Keratinocyte (primary cell): ENCODE data around the gene TOR4A. TPM values are rescaled to one million over a fixed set of nuclear protein-coding genes. Genes with fewer than 3 reads are reported as not detected.

Experiments
- DNase-seq: peaks from one replicate; pipeline ENCODE4 v3.0.0-alpha.2; 2011; ENCODE audit warnings: low read depth, missing footprints, low spot score
- FAIRE-seq: peaks from 2 replicates; lab custom pipeline; 2011; peaks lifted over from hg19 to GRCh38; lab: Jason Lieb, UNC
- H2AFZ ChIP-seq: 2 replicates; pipeline ENCODE4 v1.6.0; 2012; ENCODE audit warnings: low read length, control low read depth, inconsistent platforms; ENCODE audit not compliant: control insufficient read depth
- H3K27ac ChIP-seq: 2 replicates; pipeline ENCODE4 v1.5.1; 2011; ENCODE audit warnings: low read length; ENCODE audit not compliant: control insufficient read depth, insufficient read depth
- H3K27me3 ChIP-seq: 3 replicates; pipeline ENCODE4 v1.6.0; 2011; ENCODE audit warnings: low read length; ENCODE audit not compliant: control insufficient read depth, insufficient read depth; ENCODE audit errors: extremely low read depth
- H3K36me3 ChIP-seq, 2 experiments: 2 replicates in 1 of 2; 3 replicates in 1 of 2; pipeline ENCODE4 v1.5.1; 2011; ENCODE audit warnings: low read length in 2 of 2, mild to moderate bottlenecking in 1 of 2; ENCODE audit not compliant: control insufficient read depth in 2 of 2, insufficient read depth in 2 of 2; ENCODE audit errors: extremely low read depth in 1 of 2
- H3K4me1 ChIP-seq: 3 replicates; pipeline ENCODE4 v1.5.1; 2011; ENCODE audit warnings: low read length; ENCODE audit not compliant: control insufficient read depth, insufficient read depth; ENCODE audit errors: extremely low read depth
- H3K4me2 ChIP-seq: 3 replicates; pipeline ENCODE4 v1.6.0; 2011; ENCODE audit warnings: low read depth, low read length; ENCODE audit not compliant: control insufficient read depth, insufficient read depth; ENCODE audit errors: extremely low read depth
- H3K4me3 ChIP-seq, 3 experiments: fragments of 200-600 bp in 1 of 3; sonication (generic) in 1 of 3; 2 replicates in 2 of 3; 3 replicates in 1 of 3; pipeline ENCODE4 v1.5.1; 2011 to 2016; ENCODE audit warnings: low read length in 3 of 3, mild to moderate bottlenecking in 3 of 3, control low read depth in 2 of 3, inconsistent platforms in 1 of 3, low read depth in 1 of 3, mixed read lengths in 1 of 3, mixed run types in 1 of 3, moderate library complexity in 1 of 3; ENCODE audit not compliant: control insufficient read depth in 2 of 3, insufficient read depth in 2 of 3; ENCODE audit errors: extremely low read depth in 1 of 3
- H3K79me2 ChIP-seq: 2 replicates; pipeline ENCODE4 v1.6.0; 2012; ENCODE audit warnings: low read length; ENCODE audit not compliant: control insufficient read depth, insufficient read depth
- H3K9ac ChIP-seq: 3 replicates; pipeline ENCODE4 v1.6.0; 2011; ENCODE audit warnings: low read length; ENCODE audit not compliant: control insufficient read depth, insufficient read depth; ENCODE audit errors: extremely low read depth
- H3K9me1 ChIP-seq: 3 replicates; pipeline ENCODE4 v1.6.0; 2011; ENCODE audit warnings: low read length; ENCODE audit not compliant: control insufficient read depth, insufficient read depth; ENCODE audit errors: extremely low read depth
- H3K9me3 ChIP-seq: 2 replicates; pipeline ENCODE4 v1.5.1; 2012; ENCODE audit warnings: low read depth, low read length; ENCODE audit not compliant: control insufficient read depth
- H4K20me1 ChIP-seq: 3 replicates; pipeline ENCODE4 v1.6.0; 2011; ENCODE audit warnings: low read length; ENCODE audit not compliant: control insufficient read depth, insufficient read depth; ENCODE audit errors: extremely low read depth
- EZH2 ChIP-seq: IDR thresholded peaks from one replicate; pipeline ENCODE4 v1.6.1; 2012; ENCODE audit warnings: inconsistent platforms, mild to moderate bottlenecking, low read length, moderate library complexity
- dilution Hi-C: fragments of 300-500 bp; cut with MboI; formaldehyde crosslinking; loops from one replicate; pipeline ENCODE4 v1.7.0; 2020; ENCODE audit warnings: low sequenced_read_pairs; ENCODE audit not compliant: extremely low pct_ligation_motif_present
- polyA plus RNA-seq, 5 experiments: library from polyadenylated mRNA; depleted of rRNA in 3 of 5; stranded (reverse) in 3 of 5; stranded (forward) in 1 of 5; unstranded in 1 of 5; fragments of >200 nt; gene quantifications; 1 replicate in 1 of 5; 2 replicates in 3 of 5; 3 replicates in 1 of 5; pipeline versions ENCODE4 v1.2.1 to v1.2.3, GENCODE V29; 2011 to 2012; ENCODE audit warnings: missing spikeins in 2 of 5, low read depth in 1 of 5, low replicate concordance in 1 of 5
- TF ChIP-seq, protein P1 (sequence below), 3 experiments: IDR thresholded peaks in 1 of 3; conservative IDR thresholded peaks in 1 of 3; optimal IDR thresholded peaks in 1 of 3; 2 replicates in 2 of 3; 3 replicates in 1 of 3; pipeline versions ENCODE3 to v1.5.1; 2011; ENCODE audit warnings: low read length in 3 of 3, mild to moderate bottlenecking in 3 of 3, moderate library complexity in 2 of 3, control low read depth in 1 of 3, inconsistent platforms in 1 of 3; ENCODE audit not compliant: insufficient read depth in 2 of 3; ENCODE audit errors: extremely low read depth in 1 of 3

TOR4A gene
- polyA plus RNA-seq, 1 donor (not counting 4 experiments of a cell fraction or from before 2014, with no cell fraction given): 5.8 TPM

DNA sequence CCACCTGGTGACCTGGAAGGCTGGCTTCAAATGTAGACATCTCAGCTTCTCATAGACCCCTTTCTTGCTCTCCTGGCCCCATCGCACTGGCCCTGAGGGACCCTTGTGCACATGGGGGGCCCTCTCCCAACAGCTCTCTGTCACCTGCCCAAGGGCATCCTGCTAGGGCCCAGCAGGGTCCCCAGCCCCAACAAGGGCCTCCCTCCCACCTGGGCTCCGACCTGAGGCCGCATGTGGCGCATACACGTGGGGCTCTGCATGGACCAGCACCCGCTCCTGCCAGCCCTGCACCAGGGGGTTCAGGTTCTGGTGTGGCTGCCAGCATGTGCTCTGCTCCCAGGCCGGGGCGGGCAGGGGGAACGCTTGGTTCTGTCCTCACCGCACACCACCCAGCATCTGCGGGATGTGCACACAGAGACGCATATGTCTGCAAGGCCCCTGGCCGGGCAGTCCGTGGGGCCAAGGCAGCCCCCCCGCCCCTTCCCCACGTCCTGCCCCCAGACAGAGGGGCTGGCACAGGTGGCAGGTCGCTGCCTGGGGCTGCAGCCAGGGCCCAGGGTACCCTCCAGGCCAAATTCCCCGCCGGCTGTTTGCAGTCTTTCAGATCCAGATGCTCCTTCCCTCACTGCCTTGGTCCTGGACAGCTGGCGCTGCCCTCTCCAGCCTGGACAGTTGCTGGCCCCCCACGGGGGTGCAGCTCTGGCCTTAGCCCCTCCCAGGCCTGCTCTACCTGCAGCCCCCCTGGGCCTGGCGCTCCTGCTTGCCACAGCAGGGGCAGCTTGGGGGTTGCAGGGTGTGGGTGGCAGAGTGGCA is 42.4 kb downstream of the TOR4A start:
- dilution Hi-C loops: no loop called here

DNA sequence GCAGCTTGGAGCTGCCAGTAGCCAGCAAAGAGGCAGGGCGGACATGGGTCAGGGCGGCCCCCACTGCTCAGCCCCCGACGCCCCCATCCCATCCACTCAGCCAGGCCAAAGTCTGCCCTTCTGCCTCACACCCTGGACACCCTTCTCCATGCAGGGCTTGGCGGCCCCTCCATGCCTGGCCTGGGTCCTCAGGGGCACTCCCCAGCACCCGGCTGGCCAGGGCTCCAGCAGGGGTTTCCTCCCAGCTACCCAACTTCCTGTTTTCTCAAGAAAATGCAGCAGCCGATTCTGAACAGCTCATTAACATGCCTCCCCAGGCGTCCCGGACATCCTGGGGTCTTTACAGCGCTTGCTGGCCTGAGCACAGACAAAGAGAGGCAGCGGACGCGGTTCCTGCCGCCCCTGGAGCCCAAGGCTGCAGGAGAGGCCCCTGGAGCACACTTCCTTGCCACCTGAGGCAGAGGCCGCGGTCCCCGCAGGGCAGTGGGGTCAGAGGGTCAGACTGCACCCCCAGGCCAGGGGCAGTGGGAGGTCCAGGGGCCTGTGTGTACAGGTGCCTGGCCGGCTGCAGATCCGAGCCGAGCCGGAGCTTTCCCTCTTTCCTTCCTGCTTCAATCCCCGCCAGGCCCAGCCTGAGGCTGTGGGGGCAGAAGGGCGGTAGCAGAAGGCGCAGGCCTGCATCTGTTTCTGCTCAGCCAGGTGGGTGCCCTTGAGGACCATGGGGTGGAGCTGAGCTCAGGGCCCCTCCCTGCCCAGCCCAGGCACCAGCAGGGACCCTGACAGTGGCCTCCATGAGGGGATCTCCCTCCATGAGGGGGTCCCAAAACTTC is 43.2 kb downstream of the TOR4A start:
- Histone ChIP-seq H3K9me1 (no peaks in the 10 kb centered on the region), H3K27ac (no peak overlapping the region), H2AFZ (no peak overlapping the region), H4K20me1 (no peaks in the 10 kb centered on the region), H3K4me3 (no peak overlapping the region), H3K4me1 (no peaks in the 10 kb centered on the region), H3K36me3 (no peaks in the 10 kb centered on the region), H3K27me3 (peaks cover 16% of the 10 kb centered on the region), H3K9ac (no peak overlapping the region), H3K9me3 (no peaks in the 10 kb centered on the region), H3K4me2 (no peak overlapping the region), H3K79me2 (no peaks in the 10 kb centered on the region)
- dilution Hi-C loops: no loop called here
- DNase-seq: no peak
- TF ChIP-seq EZH2: no peak
- TF ChIP-seq, protein P1, sequence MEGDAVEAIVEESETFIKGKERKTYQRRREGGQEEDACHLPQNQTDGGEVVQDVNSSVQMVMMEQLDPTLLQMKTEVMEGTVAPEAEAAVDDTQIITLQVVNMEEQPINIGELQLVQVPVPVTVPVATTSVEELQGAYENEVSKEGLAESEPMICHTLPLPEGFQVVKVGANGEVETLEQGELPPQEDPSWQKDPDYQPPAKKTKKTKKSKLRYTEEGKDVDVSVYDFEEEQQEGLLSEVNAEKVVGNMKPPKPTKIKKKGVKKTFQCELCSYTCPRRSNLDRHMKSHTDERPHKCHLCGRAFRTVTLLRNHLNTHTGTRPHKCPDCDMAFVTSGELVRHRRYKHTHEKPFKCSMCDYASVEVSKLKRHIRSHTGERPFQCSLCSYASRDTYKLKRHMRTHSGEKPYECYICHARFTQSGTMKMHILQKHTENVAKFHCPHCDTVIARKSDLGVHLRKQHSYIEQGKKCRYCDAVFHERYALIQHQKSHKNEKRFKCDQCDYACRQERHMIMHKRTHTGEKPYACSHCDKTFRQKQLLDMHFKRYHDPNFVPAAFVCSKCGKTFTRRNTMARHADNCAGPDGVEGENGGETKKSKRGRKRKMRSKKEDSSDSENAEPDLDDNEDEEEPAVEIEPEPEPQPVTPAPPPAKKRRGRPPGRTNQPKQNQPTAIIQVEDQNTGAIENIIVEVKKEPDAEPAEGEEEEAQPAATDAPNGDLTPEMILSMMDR (optimal IDR thresholded peaks at IDR 0.05 in 1 of 3, IDR thresholded peaks at IDR 0.05 in 1 of 3, conservative IDR thresholded peaks at IDR 0.05 in 1 of 3; ENCODE audit: extremely low read depth in 1 of 3, insufficient read depth in 2 of 3, low read length in 3 of 3): no peak
- no peak for FAIRE-seq

More for the DNA sequence above, 42.4 kb downstream of the TOR4A start:
- TF ChIP-seq EZH2: no peak
- TF ChIP-seq, protein P1 (optimal IDR thresholded peaks at IDR 0.05 in 1 of 3, IDR thresholded peaks at IDR 0.05 in 1 of 3, conservative IDR thresholded peaks at IDR 0.05 in 1 of 3; ENCODE audit: extremely low read depth in 1 of 3, insufficient read depth in 2 of 3, low read length in 3 of 3): no peak
- FAIRE-seq: no peak
- Histone ChIP-seq H3K9ac (no peak overlapping the region), H2AFZ (no peak overlapping the region), H3K4me1 (no peaks in the 10 kb centered on the region), H3K27me3 (peaks cover 21% of the 10 kb centered on the region), H4K20me1 (no peaks in the 10 kb centered on the region), H3K36me3 (no peaks in the 10 kb centered on the region), H3K4me2 (no peak overlapping the region), H3K79me2 (no peaks in the 10 kb centered on the region), H3K9me1 (no peaks in the 10 kb centered on the region), H3K4me3 (no peak overlapping the region), H3K27ac (no peak overlapping the region), H3K9me3 (no peaks in the 10 kb centered on the region)
- no peak for DNase-seq
